HG03025 (cell line): ENCODE results near the gene TRAF4.
"Not testable (repeated sequence)": the region's sequence is repeated elsewhere in the genome, so short reads cannot be mapped to it uniquely, and the experiment has no call there.

Experiments used
- ATAC-seq: cut with Tn5 transposase; IDR thresholded peaks from one replicate; pipeline ENCODE4 v1.9.1; 2021; ENCODE audit warnings: mild to moderate bottlenecking, moderate library complexity; ENCODE audit not compliant: unreplicated experiment, low FRiP score

TRAF4 gene

DNA sequence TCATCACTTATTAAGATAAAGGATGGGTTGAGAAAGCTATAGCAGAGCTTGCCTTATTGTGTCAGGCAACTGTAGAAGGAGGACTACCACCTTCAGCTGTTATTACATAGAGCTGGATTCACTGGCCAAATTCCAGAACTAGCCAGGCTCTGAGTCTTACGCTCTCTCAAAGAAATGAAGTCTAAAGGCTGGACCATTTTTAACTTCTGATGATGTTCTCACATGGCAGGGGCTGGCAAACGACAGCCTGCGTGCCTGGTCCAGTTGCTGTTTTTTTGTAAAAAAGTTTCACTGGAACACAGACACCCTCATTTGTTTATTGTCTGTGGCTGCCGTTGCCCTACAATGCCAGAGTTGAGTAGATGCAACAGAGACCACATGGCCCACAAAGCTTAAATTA, 21.2 kb downstream of the TRAF4 start:
- no peak for ATAC-seq

DNA sequence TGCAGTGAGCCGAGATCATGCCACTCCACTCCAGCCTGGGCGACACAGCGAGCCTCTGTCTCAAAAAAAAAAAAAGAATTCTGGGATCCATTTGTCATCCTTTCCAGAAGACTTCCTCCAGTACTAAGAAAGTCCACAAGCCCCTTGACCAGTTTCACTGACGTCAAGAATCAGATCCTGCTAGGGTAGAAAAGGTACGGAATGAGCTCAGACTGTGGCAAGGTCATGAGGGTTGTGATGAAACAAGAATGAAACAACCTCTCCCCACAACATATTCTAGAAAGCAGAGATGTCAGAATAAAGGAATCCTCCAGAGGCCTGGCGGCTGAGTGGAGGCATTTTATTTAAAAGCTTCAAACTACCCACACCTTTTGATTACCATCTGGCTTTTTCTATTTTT, 29.9 kb downstream of the TRAF4 start:
- no peak for ATAC-seq

GRCh38 chr17:28774206-28774605, 30.4 kb downstream of the TRAF4 start:
- no peak for ATAC-seq

DNA sequence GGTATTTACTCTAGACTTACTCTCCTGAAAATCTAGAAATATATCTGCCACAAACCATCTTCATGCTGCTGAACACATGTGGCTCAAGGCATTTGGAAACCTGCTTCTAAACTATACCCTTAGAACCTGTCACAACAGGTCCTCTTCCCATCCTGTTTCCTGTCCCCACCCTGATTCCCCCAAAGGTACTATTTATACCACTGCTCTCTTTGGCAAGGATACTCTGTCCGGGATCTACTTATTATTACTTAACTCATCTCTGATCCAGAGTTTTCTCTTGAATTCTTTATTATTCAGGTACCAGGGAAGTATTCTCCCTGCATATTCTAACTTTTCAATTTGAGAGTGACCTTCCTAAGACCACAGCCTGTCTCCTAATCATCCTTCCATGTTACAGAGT, 33.4 kb downstream of the TRAF4 start:
- ATAC-seq: no peak

- ATAC-seq: not testable (repeated sequence)
Observed at GRCh38 chr17:28779601-28780000, 35.8 kb downstream of the TRAF4 start.

DNA sequence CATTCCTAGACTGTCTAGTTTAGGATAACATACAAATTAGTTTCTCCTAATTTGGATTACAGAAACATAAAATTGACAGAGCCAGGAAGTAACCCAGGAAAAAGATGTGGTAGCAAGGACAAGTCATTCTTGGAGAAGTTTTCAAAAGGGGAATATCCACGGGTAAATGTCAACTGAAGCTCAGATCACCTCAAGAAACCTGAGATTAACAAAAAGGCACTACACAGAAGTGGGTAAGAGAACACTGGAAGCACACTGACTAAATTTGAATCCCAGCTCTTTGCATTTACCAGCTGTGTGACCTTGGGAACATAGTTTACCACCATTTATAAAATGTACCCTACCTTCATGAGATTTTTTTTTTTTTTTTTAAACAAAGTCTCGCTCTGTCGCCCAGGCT, 39.4 kb downstream of the TRAF4 start:
- no peak for ATAC-seq

DNA sequence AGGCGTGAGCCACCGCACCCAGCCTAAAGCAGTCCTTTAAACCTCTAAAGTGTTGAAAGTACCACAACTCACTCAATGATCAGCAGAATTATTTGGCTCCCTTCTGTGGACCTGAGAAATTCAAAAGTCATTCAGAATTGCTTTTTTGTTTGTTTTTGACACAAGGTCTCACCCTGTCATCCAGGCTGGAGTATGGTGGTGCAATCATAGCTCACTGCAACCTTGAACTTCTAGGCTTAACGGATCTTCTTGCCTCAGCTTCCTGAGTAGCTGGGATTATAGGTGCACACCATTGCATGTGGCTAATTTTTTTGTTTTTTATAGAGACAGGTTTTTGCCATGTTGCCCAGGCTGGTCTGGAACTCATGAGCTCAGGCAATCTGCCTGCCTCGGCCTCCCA, 44.3 kb downstream of the TRAF4 start:
- ATAC-seq: no peak

DNA sequence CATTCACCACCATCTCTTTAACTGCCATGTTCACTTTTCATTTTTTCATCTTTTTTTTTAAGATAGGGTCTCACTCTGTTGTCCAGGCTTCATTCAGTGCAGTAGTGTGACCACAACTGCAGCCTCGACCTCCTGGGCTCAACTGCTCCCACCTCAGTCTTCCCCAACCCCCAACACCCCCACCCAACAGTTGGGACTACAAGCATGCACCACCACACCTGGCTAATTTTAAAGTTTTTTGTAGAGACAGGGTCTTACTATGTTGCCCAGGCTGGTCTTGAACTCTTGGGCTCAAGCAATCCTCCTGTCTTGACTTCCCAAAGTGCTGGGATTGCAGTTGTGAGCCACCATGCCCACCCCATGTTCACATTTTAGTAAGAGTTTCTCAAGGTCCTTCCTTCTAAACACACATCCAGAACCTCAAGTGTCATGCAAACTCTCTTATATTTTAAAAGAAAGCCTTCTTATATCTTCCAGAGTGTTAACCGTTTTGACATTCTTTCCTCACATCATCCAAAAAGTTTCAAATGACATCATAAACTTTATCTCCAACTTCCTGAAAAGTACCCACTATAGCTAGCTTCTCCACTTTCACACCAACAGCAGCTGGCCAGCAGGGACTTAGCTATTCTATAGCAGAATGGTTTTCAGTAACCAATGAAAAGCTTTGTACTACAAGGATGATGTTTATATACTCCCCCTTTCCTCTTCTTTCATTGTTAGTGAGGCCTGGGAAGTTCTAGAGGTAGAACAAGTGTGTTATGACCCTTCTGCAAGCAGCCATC, 49.3 kb downstream of the TRAF4 start:
- ATAC-seq: no peak

- ATAC-seq: not testable (repeated sequence)
Observed at GRCh38 chr17:28794846-28795441, 51.1 kb downstream of the TRAF4 start.

DNA sequence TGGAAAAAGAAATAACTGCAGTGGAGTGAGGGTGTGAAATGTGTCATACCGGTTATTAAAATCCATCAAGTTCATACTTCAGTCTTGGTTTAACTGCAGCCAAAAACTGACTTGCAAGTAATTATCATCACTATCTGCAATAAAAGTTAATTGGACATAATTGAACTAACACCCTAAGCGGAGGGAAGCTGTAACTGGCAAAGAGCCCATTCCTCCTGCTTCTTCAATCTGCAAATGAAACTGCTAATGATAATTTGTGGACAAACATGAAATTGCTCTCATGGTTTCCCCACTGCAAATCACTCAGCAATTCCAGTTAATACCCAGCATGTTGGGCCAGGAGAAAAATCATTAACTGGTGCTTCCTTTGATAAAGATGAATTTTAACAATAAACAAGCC, 52.3 kb downstream of the TRAF4 start:
- ATAC-seq: no peak
